Natural killer cell (primary cell): ENCODE results near the gene ETF1. TPM values are rescaled to one million over a fixed set of nuclear protein-coding genes. Genes with fewer than 3 reads are reported as not detected.

Experiments
- ATAC-seq, 3 donors: fragments of 150-1000 bp in 2 of 3; fragments of 200-7000 bp in 1 of 3; cut with Tn5 transposase; 1 replicate in 1 of 3; 2 replicates in 2 of 3; pipeline ENCODE4 v1.10.0; 2021; ENCODE audit warnings: mild to moderate bottlenecking in 2 of 3, moderate library complexity in 2 of 3
- DNase-seq, 2 donors: peaks; one replicate each; pipeline versions ENCODE4 v3.0.0 to v3.0.0-alpha.2; 2013 to 2021; ENCODE audit warnings: mixed read lengths in 1 of 2
- H3K27ac ChIP-seq: one replicate; pipeline ENCODE4 v1.5.1; 2013; ENCODE audit warnings: mild to moderate bottlenecking, low read length
- H3K27me3 ChIP-seq: one replicate; pipeline ENCODE4 v1.6.1; 2013; ENCODE audit warnings: low read length; ENCODE audit not compliant: control insufficient read depth, insufficient read depth
- H3K36me3 ChIP-seq: one replicate; pipeline ENCODE4 v1.6.1; 2013; ENCODE audit warnings: low read length; ENCODE audit not compliant: control insufficient read depth, insufficient read depth
- H3K4me1 ChIP-seq: one replicate; pipeline ENCODE4 v1.6.1; 2013; ENCODE audit warnings: low read length; ENCODE audit not compliant: control insufficient read depth, insufficient read depth
- H3K4me3 ChIP-seq: one replicate; pipeline ENCODE4 v1.5.1; 2013; ENCODE audit warnings: low read length
- H3K9me3 ChIP-seq: one replicate; pipeline ENCODE4 v1.6.1; 2013; ENCODE audit warnings: low read length; ENCODE audit not compliant: control insufficient read depth, insufficient read depth
- H3K27ac Mint-ChIP-seq, 2 donors: one replicate each; pipeline ENCODE4 v1.8.0; 2022; ENCODE audit warnings: mild to moderate bottlenecking in 2 of 2, mixed read lengths in 2 of 2, moderate library complexity in 1 of 2
- H3K27me3 Mint-ChIP-seq, 2 donors: one replicate each; pipeline ENCODE4 v1.8.0; 2022; ENCODE audit warnings: low read depth in 2 of 2, mixed read lengths in 2 of 2
- H3K36me3 Mint-ChIP-seq: one replicate; pipeline ENCODE4 v1.8.0; 2022; ENCODE audit warnings: mixed read lengths
- H3K4me1 Mint-ChIP-seq, 2 donors: one replicate each; pipeline ENCODE4 v1.8.0; 2022; ENCODE audit warnings: mixed read lengths in 2 of 2
- H3K4me3 Mint-ChIP-seq: one replicate; pipeline ENCODE4 v1.8.0; 2022; ENCODE audit warnings: mild to moderate bottlenecking, moderate library complexity, mixed read lengths
- H3K9me3 Mint-ChIP-seq, 2 donors: one replicate each; pipeline ENCODE4 v1.8.0; 2022; ENCODE audit warnings: mixed read lengths in 2 of 2
- CTCF ChIP-seq: fragments of 200-600 bp; IDR thresholded peaks from one replicate; pipeline ENCODE4 v1.8.0; 2022; ENCODE audit warnings: antibody characterized with exemption
- WGBS: methylation state at CpG from one replicate; pipeline ENCODE4 v1.1.7; 2013; ENCODE audit warnings: missing lambda C conversion rate; ENCODE audit not compliant: insufficient coverage; 5-methylcytosine and 5-hydroxymethylcytosine counted together
- intact Hi-C: fragments of 100-400 bp; cut with micrococcal nuclease; formaldehyde crosslinking; loops from one replicate; pipeline ENCODE4 v1.14.2; 2022
- total RNA-seq, 4 donors: library from RNA; stranded (reverse); fragments of 120-200 nt in 1 of 4; gene quantifications; one replicate each; pipeline versions ENCODE4 v1.2.3 to v1.2.4, GENCODE V29; 2013 to 2022

The ETF1 gene
- total RNA-seq, 3 donors from 2014 or later (not counting 1 experiment from before 2014, with no cell fraction given), result 135 to 189 (median 136) TPM

- WGBS, result 49% methylated on average over 6 of the region's 6 CpGs
- H3K27ac Mint-ChIP-seq, result peak overlapping the region in 1 of 2 donors; percentile 44
These were observed 39.4 kb downstream of the ETF1 start for GRCh38 chr5:138503487-138504270.

GRCh38 chr5:138502521-138502920 lies 40.5 kb downstream of the ETF1 start:
- Histone ChIP-seq H3K9me3 (no peaks in the 10 kb centered on the region), H3K36me3 (peaks cover 5% of the 10 kb centered on the region), H3K27me3 (no peaks in the 10 kb centered on the region), H3K27ac (no peak overlapping the region), H3K4me3 (no peak overlapping the region), H3K4me1 (no peaks in the 10 kb centered on the region)
- TF ChIP-seq CTCF, result no peak
- Mint-ChIP-seq H3K4me1 (peaks cover 0 to 5% of the 10 kb centered on the region in 2 donors), H3K36me3 (peaks cover 5% of the 10 kb centered on the region), H3K27ac (no peak overlapping the region), H3K4me3 (no peak overlapping the region), H3K9me3 (no peaks in the 10 kb centered on the region), H3K27me3 (no peaks in the 10 kb centered on the region)
- 96% methylated on average over 11 of the region's 11 CpGs for WGBS
- intact Hi-C loops, result loop anchor here (2.0 kb wide), 1 partner anchor 38 kb away; the partner anchor contains the start of gene EGR1
- DNase-seq (no peak), ATAC-seq (no peak)

More at GRCh38 chr5:138503487-138504270, 39.4 kb downstream of the ETF1 start:
- H3K9me3 Mint-ChIP-seq, result no peaks in the 10 kb centered on the region
- no peaks in the 10 kb centered on the region for H3K27me3 Mint-ChIP-seq
- H3K27ac ChIP-seq, result no peak overlapping the region
- peak; percentile 64 for TF ChIP-seq CTCF
- H3K9me3 ChIP-seq, result no peaks in the 10 kb centered on the region
- ATAC-seq (peak; percentile 71 to 91 (median 78)), DNase-seq (peak in 1 of 2 donors; percentile 81)
- H3K4me1 ChIP-seq, result no peaks in the 10 kb centered on the region
- no peaks in the 10 kb centered on the region for H3K27me3 ChIP-seq
- H3K4me3 Mint-ChIP-seq, result no peak overlapping the region
- H3K4me3 ChIP-seq, result no peak overlapping the region
- intact Hi-C loops, result loop anchor here (1.0 to 2.0 kb wide), 2 partner anchors 39 to 53 kb away; partner anchors contain the start of gene EGR1
- H3K4me1 Mint-ChIP-seq, result peaks cover 0 to 5% of the 10 kb centered on the region in 2 donors
- peaks cover 16% of the 10 kb centered on the region for H3K36me3 Mint-ChIP-seq
- H3K36me3 ChIP-seq, result peaks cover 17% of the 10 kb centered on the region

- Mint-ChIP-seq H3K27me3 (no peaks in the 10 kb centered on the region), H3K4me3 (no peak overlapping the region), H3K27ac (no peak overlapping the region), H3K4me1 (peaks cover 0 to 5% of the 10 kb centered on the region in 2 donors), H3K36me3 (peaks cover 1% of the 10 kb centered on the region), H3K9me3 (no peaks in the 10 kb centered on the region)
- 96% methylated on average over 4 of the region's 4 CpGs for WGBS
- H3K4me1 ChIP-seq, result no peaks in the 10 kb centered on the region
- H3K27me3 ChIP-seq, result no peaks in the 10 kb centered on the region
- DNase-seq (no peak), ATAC-seq (no peak)
- no peak overlapping the region for H3K4me3 ChIP-seq
- TF ChIP-seq CTCF, result no peak
- H3K9me3 ChIP-seq, result no peaks in the 10 kb centered on the region
- H3K27ac ChIP-seq, result no peak overlapping the region
- peaks cover 5% of the 10 kb centered on the region for H3K36me3 ChIP-seq
- intact Hi-C loops, result loop anchor here (2.0 kb wide), 1 partner anchor 37 kb away; the partner anchor contains the start of gene EGR1
These were observed 40.9 kb downstream of the ETF1 start for GRCh38 chr5:138502121-138502520.
